Measurements from ENCODE around the gene PLG. TPM values are rescaled to one million over a fixed set of nuclear protein-coding genes. Genes with fewer than 3 reads are reported as not detected.

Gene PLG
- total RNA-seq, 3 donors from 2014 or later, result not detected

- TF ChIP-seq POLR2A (IDR thresholded peaks at IDR 0.05), result no peak
- TF ChIP-seq, protein P1, sequence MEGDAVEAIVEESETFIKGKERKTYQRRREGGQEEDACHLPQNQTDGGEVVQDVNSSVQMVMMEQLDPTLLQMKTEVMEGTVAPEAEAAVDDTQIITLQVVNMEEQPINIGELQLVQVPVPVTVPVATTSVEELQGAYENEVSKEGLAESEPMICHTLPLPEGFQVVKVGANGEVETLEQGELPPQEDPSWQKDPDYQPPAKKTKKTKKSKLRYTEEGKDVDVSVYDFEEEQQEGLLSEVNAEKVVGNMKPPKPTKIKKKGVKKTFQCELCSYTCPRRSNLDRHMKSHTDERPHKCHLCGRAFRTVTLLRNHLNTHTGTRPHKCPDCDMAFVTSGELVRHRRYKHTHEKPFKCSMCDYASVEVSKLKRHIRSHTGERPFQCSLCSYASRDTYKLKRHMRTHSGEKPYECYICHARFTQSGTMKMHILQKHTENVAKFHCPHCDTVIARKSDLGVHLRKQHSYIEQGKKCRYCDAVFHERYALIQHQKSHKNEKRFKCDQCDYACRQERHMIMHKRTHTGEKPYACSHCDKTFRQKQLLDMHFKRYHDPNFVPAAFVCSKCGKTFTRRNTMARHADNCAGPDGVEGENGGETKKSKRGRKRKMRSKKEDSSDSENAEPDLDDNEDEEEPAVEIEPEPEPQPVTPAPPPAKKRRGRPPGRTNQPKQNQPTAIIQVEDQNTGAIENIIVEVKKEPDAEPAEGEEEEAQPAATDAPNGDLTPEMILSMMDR (IDR thresholded peaks at IDR 0.05), result no peak
- no peak for TF ChIP-seq POLR2AphosphoS5 (IDR thresholded peaks at IDR 0.05)
- intact Hi-C loops (cut with DNase I; ENCODE audit: low total_unique reads), result no loop called here
These were observed 28.9 kb downstream of the PLG start for GRCh38 chr6:160730911-160731310.

DNA sequence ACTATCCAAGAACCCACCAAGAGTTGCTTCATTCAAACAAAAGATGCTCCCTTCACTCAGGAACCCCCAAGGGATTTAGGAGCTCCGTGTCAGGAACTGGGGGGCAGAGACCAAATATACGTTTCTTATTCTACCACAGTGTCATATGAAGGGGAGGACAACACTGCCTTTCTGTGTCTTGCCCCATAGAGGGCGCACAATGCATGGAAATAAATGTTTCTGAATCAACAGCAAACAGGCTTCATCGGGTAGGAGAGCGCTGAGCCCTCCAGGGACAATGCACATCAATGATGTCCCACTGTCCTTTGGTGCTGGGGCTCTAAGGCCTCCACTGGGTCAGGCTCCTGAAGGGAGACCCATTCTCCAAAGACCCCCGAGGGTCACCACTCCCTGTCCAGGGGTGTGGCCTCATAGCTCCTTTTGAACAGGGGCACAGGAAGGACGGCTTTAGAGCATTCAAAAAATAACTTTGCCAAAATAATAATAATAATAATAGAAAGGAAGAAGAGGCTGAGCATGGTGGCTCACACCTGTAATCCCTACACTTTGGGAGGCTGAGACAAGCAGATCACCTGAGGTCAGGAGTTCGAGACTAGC, 31.1 kb downstream of the PLG start:
- Histone ChIP-seq H3K27me3 (no peaks in the 10 kb centered on the region), H3K27ac (no peak overlapping the region), H3K36me3 (no peaks in the 10 kb centered on the region), H3K4me3 (no peak overlapping the region), H3K9me3 (no peaks in the 10 kb centered on the region), H3K4me1 (no peaks in the 10 kb centered on the region)
- no peak for DNase-seq (ENCODE audit: low spot score in 2 of 2)
- intact Hi-C loops (cut with DNase I; ENCODE audit: low total_unique reads), result no loop called here
- TF ChIP-seq, protein P1 (IDR thresholded peaks at IDR 0.05), result peak in 2 of 3 donors; percentile 38 to 40
- TF ChIP-seq POLR2A (IDR thresholded peaks at IDR 0.05) (no peak), POLR2AphosphoS5 (IDR thresholded peaks at IDR 0.05) (no peak)

More at GRCh38 chr6:160730911-160731310, 28.9 kb downstream of the PLG start:
- Histone ChIP-seq H3K27me3 (no peaks in the 10 kb centered on the region), H3K9me3 (no peaks in the 10 kb centered on the region), H3K4me3 (no peak overlapping the region), H3K27ac (no peak overlapping the region), H3K36me3 (no peaks in the 10 kb centered on the region), H3K4me1 (no peaks in the 10 kb centered on the region)
- no peak for DNase-seq (ENCODE audit: low spot score in 2 of 2)

- H3K27ac ChIP-seq, result no peak overlapping the region
- no peaks in the 10 kb centered on the region for H3K36me3 ChIP-seq
- TF ChIP-seq POLR2AphosphoS5 (IDR thresholded peaks at IDR 0.05) (no peak), POLR2A (IDR thresholded peaks at IDR 0.05) (no peak)
- TF ChIP-seq, protein P1 (IDR thresholded peaks at IDR 0.05), result no peak
- no peaks in the 10 kb centered on the region for H3K27me3 ChIP-seq
- intact Hi-C loops (cut with DNase I; ENCODE audit: low total_unique reads), result no loop called here
- no peak overlapping the region for H3K4me3 ChIP-seq
- no peaks in the 10 kb centered on the region for H3K4me1 ChIP-seq
- H3K9me3 ChIP-seq, result no peaks in the 10 kb centered on the region
- no peak for DNase-seq (ENCODE audit: low spot score in 2 of 2)
These were observed 32.6 kb downstream of the PLG start for GRCh38 chr6:160734627-160735026.

DNA sequence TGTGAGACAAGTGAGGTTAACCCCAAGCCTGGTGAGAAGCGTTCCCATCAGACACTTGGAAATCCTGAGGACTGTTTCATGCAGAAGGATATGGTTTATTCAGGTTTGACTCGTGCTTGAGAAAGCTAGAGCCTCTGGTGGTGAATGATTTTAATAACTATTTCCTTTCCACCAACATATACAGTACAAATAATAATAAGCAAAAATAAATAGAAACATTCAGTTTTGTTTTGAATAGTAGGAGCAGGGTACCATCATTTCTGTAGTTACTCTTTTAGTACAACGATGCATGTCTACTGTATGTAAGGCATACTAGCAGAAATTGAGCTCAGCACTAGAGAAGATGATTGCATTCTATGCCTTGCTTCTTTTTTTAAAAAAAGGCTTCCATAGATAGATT, 33.5 kb downstream of the PLG start:
- Histone ChIP-seq H3K9me3 (no peaks in the 10 kb centered on the region), H3K4me1 (no peaks in the 10 kb centered on the region), H3K27me3 (no peaks in the 10 kb centered on the region), H3K36me3 (no peaks in the 10 kb centered on the region), H3K27ac (no peak overlapping the region), H3K4me3 (no peak overlapping the region)
- TF ChIP-seq POLR2AphosphoS5 (IDR thresholded peaks at IDR 0.05), result no peak
- TF ChIP-seq, protein P1 (IDR thresholded peaks at IDR 0.05), result no peak
- TF ChIP-seq POLR2A (IDR thresholded peaks at IDR 0.05), result no peak
- intact Hi-C loops (cut with DNase I; ENCODE audit: low total_unique reads), result no loop called here
- DNase-seq (ENCODE audit: low spot score in 2 of 2), result no peak

- Histone ChIP-seq H3K4me1 (no peaks in the 10 kb centered on the region), H3K4me3 (no peak overlapping the region), H3K36me3 (no peaks in the 10 kb centered on the region), H3K9me3 (peaks cover 0 to 7% of the 10 kb centered on the region in 2 donors), H3K27me3 (no peaks in the 10 kb centered on the region), H3K27ac (no peak overlapping the region)
- intact Hi-C loops (cut with DNase I; ENCODE audit: low total_unique reads), result no loop called here
- DNase-seq (ENCODE audit: low spot score in 2 of 2), result no peak
- TF ChIP-seq POLR2A (IDR thresholded peaks at IDR 0.05) (no peak), POLR2AphosphoS5 (IDR thresholded peaks at IDR 0.05) (no peak)
- TF ChIP-seq, protein P1 (IDR thresholded peaks at IDR 0.05), result no peak
These were observed 35.9 kb downstream of the PLG start for GRCh38 chr6:160737934-160738333.
